Stomach smooth muscle (tissue), 2 donors: ENCODE data around the gene INHBE.
A peak's percentile ranks its signal among the peaks of the same experiment; 100 is the strongest.
"Not testable (repeated sequence)": the region's sequence is repeated elsewhere in the genome, so short reads cannot be mapped to it uniquely, and the experiment has no call there.

Experiments
- H3K27ac ChIP-seq: one replicate; pipeline ENCODE4 v1.7.0; 2013; ENCODE audit warnings: mild to moderate bottlenecking, low read length, inconsistent platforms
- H3K27me3 ChIP-seq, 2 donors: one replicate each; pipeline ENCODE4 v1.7.0; 2013; ENCODE audit warnings: low read length in 2 of 2; ENCODE audit not compliant: insufficient read depth in 2 of 2, control insufficient read depth in 1 of 2
- H3K36me3 ChIP-seq, 2 donors: one replicate each; pipeline ENCODE4 v1.7.0; 2013; ENCODE audit warnings: low read length in 2 of 2; ENCODE audit not compliant: control insufficient read depth in 2 of 2, insufficient read depth in 2 of 2
- H3K4me1 ChIP-seq: one replicate; pipeline ENCODE4 v1.7.0; 2013; ENCODE audit warnings: low read length; ENCODE audit not compliant: control insufficient read depth, insufficient read depth
- H3K4me3 ChIP-seq, 2 donors: one replicate each; pipeline ENCODE4 v1.7.0; 2013; ENCODE audit warnings: low read length in 2 of 2
- H3K9ac ChIP-seq, 2 donors: one replicate each; pipeline ENCODE4 v1.7.0; 2013; ENCODE audit warnings: low read length in 2 of 2, mild to moderate bottlenecking in 1 of 2
- H3K9me3 ChIP-seq, 2 donors: one replicate each; pipeline ENCODE4 v1.7.0; 2013; ENCODE audit warnings: low read length in 2 of 2; ENCODE audit not compliant: control insufficient read depth in 2 of 2
- donor health status: healthy.
- donor health status: Pancreatic carcinoma.

INHBE gene

GRCh38 chr12:57441846-57442427 lies 13.2 kb upstream of the INHBE start:
- Histone ChIP-seq H3K4me1 (no peaks in the 10 kb centered on the region), H3K9ac (no peak overlapping the region), H3K27me3 (no peaks in the 10 kb centered on the region), H3K27ac (no peak overlapping the region), H3K4me3 (no peak overlapping the region), H3K36me3 (no peaks in the 10 kb centered on the region), H3K9me3 (no peaks in the 10 kb centered on the region)

DNA sequence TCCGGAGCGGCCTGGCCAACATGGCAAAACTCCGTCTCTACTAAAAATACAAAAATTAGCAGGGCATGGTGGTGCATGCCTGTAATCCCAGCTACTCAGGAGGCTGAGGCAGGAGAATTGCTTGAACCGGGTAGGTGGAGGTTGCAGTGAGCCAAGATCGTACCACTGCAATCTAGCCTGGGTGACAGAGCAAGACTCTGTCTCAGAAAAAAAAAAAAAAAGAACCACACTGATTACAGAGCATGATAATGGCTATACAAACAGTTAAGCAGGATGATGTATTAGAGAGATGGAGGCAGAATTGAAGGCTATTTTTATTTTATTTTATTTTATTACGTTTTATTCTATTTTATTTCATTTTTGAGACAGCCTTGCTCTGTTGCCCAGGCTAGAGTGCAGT lies 10.8 kb upstream of the INHBE start:
- H3K27ac ChIP-seq, H3K9me3 ChIP-seq, H3K4me1 ChIP-seq, H3K4me3 ChIP-seq, H3K36me3 ChIP-seq, H3K27me3 ChIP-seq, H3K9ac ChIP-seq: not testable (repeated sequence)

GRCh38 chr12:57444744-57445143 lies 10.4 kb upstream of the INHBE start:
- Histone ChIP-seq H3K36me3 (no peaks in the 10 kb centered on the region), H3K27me3 (no peaks in the 10 kb centered on the region), H3K4me3 (no peak overlapping the region), H3K9me3 (peaks cover 0 to 2% of the 10 kb centered on the region in 2 donors), H3K9ac (no peak overlapping the region), H3K27ac (no peak overlapping the region), H3K4me1 (no peaks in the 10 kb centered on the region)

DNA sequence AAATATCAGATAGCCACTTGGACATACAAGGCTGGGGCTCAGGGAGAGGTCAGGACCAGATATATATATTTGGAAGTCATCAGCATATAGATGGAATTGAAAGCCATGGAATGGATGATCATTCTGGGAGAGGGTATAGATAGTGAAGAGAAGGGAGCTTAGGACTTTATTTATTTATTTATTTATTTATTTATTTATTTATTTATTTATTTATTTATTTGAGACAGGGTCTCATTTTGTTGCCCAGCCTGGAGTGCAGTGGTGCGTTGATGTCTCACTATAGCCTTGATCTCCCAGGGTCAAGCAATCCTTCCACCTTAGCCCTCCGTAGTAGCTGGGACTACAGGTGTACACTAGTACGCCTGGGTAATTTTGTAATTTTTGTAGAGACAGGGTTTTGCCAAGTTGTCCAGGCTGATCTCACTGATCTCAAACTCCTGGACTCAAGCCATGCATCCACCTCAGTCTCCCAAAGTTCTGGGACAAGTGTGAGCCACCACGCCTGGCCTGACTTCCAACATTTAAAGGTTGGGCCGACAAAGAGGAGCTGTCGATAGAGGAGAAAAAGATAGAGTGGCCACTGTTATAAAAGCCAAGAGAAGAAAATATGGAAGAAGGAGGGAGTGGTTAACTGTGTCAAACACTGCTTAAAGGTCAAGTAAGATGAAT lies 8.7 kb upstream of the INHBE start:
- H3K27ac ChIP-seq, result no peak overlapping the region
- H3K9ac ChIP-seq, result no peak overlapping the region
- H3K27me3 ChIP-seq, result no peaks in the 10 kb centered on the region
- peaks cover 2% of the 10 kb centered on the region for H3K4me1 ChIP-seq
- no peak overlapping the region for H3K4me3 ChIP-seq
- no peaks in the 10 kb centered on the region for H3K36me3 ChIP-seq
- peaks cover 0 to 2% of the 10 kb centered on the region in 2 donors for H3K9me3 ChIP-seq

DNA sequence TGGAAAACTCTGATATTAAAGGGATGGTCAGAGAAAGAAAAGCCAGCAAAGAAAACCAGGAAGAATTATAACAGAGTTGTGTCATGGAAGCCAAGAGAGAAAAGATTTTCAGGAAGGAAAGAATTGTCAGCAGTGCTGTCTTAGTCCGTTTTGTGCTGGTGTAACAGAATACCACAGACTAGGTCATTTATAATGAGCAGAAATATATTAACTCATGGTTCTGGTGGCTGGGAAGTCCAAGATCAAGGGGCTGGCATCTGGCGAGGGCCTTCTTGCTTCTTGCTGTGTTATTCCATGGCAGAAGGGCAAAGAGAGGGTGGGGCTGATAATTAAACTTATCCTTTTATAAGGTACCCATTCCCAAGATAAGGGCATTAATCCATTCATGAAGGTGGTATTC lies 6.4 kb upstream of the INHBE start:
- Histone ChIP-seq H3K4me1 (peaks cover 17% of the 10 kb centered on the region), H3K27me3 (no peaks in the 10 kb centered on the region), H3K36me3 (no peaks in the 10 kb centered on the region), H3K9ac (no peak overlapping the region), H3K27ac (no peak overlapping the region), H3K9me3 (peaks cover 0 to 2% of the 10 kb centered on the region in 2 donors), H3K4me3 (no peak overlapping the region)

GRCh38 chr12:57449375-57449774 lies 5.7 kb upstream of the INHBE start:
- Histone ChIP-seq H3K27ac (no peak overlapping the region), H3K9me3 (peaks cover 0 to 2% of the 10 kb centered on the region in 2 donors), H3K4me1 (peaks cover 17% of the 10 kb centered on the region), H3K36me3 (no peaks in the 10 kb centered on the region), H3K4me3 (no peak overlapping the region), H3K9ac (no peak overlapping the region), H3K27me3 (no peaks in the 10 kb centered on the region)

GRCh38 chr12:57450057-57450456 lies 5.0 kb upstream of the INHBE start:
- Histone ChIP-seq H3K4me1 (peaks cover 17% of the 10 kb centered on the region), H3K9ac (no peak overlapping the region), H3K27ac (no peak overlapping the region), H3K36me3 (no peaks in the 10 kb centered on the region), H3K4me3 (no peak overlapping the region), H3K9me3 (peaks cover 0 to 2% of the 10 kb centered on the region in 2 donors), H3K27me3 (no peaks in the 10 kb centered on the region)

GRCh38 chr12:57451233-57451778 lies 3.8 kb upstream of the INHBE start:
- H3K9me3 ChIP-seq, result peaks cover 0 to 2% of the 10 kb centered on the region in 2 donors
- no peak overlapping the region for H3K9ac ChIP-seq
- H3K4me3 ChIP-seq, result no peak overlapping the region
- peaks cover 3 to 6% of the 10 kb centered on the region in 2 donors for H3K27me3 ChIP-seq
- no peaks in the 10 kb centered on the region for H3K36me3 ChIP-seq
- peaks cover 20% of the 10 kb centered on the region for H3K4me1 ChIP-seq
- no peak overlapping the region for H3K27ac ChIP-seq

GRCh38 chr12:57452181-57452936 lies 2.7 kb upstream of the INHBE start:
- no peaks in the 10 kb centered on the region for H3K36me3 ChIP-seq
- H3K4me3 ChIP-seq, result peak overlapping the region; percentile 29 to 52
- H3K9me3 ChIP-seq, result peaks cover 0 to 2% of the 10 kb centered on the region in 2 donors
- peak overlapping the region; percentile 49 for H3K27ac ChIP-seq
- H3K4me1 ChIP-seq, result peaks cover 20% of the 10 kb centered on the region
- H3K27me3 ChIP-seq, result peaks cover 3 to 7% of the 10 kb centered on the region in 2 donors
- H3K9ac ChIP-seq, result peak overlapping the region; percentile 36 to 63

DNA sequence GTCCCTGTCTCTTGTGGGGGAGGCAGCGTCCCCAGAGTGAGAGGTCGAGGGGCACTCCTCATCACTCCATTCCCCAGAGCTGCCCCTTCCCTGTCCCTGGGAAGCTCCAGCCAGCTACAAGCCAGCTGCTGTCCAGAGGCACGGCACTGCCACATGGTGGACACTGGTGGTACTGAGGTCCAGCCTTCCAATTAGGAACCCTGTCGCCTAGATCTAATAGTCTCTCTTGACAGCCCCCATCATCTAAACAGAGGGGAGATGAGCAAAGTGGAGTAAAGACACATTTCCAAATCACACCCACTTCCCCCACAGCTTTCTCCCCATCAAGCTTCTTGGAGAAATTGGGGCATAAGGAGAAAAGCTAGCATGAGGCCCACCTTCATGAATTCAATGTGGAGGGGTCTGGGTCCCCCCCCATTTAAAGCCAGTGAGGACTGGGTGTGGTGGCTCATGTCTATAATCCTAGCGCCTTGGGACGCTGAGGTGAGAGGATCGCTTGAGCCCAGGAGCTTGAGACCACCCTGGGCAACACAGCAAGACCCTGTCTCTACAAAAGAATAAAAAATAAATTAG lies 2.1 kb upstream of the INHBE start:
- Histone ChIP-seq H3K4me1 (peaks cover 20% of the 10 kb centered on the region), H3K27me3 (peaks cover 3 to 7% of the 10 kb centered on the region in 2 donors), H3K9me3 (peaks cover 0 to 2% of the 10 kb centered on the region in 2 donors), H3K27ac (peak overlapping the region; percentile 49), H3K4me3 (peak overlapping the region; percentile 29 to 52), H3K9ac (no peak overlapping the region), H3K36me3 (no peaks in the 10 kb centered on the region)
